GM13976 (cell line): Measurements from ENCODE around the gene RPL36.

Experiments
- DNase-seq: peaks from one replicate; pipeline ENCODE4 v3.0.0; 2012; ENCODE audit warnings: low spot score
- in situ Hi-C: fragments of 300-500 bp; cut with MboI; formaldehyde crosslinking; loops from one replicate; pipeline ENCODE4 v1.12.0; 2022; ENCODE audit warnings: low sequenced_read_pairs, mixed read lengths, inconsistent platforms; ENCODE audit not compliant: unreplicated experiment
- TF ChIP-seq, protein P1 (sequence below): IDR thresholded peaks from 2 replicates; pipeline ENCODE4 v1.5.1; 2012; ENCODE audit warnings: borderline replicate concordance, mild to moderate bottlenecking; ENCODE audit not compliant: insufficient read depth; ENCODE audit errors: extremely low read depth, missing control alignments, control extremely low read depth

RPL36 gene

DNA sequence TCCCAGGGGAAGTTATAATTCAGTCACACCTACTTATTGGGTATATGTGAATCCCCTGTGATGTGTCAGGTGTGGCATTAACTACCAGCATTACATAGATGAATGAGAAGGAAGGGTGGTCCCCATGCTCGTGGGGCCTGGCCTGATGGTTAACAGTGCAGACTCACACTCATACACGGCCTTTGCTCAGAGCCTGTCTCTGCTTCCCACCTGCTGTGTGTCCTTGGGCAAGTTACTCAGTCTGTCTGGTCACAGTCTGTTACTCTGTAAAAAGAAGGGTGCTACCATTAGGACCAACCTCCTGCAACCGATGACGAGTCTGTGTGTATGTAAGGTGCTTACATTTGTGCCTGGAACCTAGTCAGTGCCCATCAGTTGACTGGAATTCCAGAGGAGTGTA lies 43.4 kb upstream of the RPL36 start:
- in situ Hi-C loops: no loop called here

DNA sequence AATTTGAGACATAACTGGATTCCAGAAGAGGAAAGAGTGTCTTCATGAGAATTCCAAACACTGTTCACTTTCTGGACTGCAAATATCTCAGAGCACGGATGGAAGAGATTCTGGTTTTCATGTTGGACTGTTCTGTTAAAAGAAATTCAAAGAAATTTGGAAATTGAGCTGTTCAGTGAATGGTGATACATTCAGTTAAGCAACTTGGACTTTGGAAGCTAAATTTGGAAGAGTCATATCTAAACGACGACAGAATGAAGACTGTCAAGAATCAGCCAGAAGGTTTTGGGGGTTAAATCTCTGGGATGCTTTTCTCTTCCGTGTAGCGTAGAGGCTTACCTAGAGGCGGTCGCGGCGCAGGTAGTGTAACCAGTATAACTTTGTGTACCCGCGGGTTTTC lies 41.6 kb upstream of the RPL36 start:
- in situ Hi-C loops: no loop called here
- no peak for DNase-seq
- TF ChIP-seq, protein P1, sequence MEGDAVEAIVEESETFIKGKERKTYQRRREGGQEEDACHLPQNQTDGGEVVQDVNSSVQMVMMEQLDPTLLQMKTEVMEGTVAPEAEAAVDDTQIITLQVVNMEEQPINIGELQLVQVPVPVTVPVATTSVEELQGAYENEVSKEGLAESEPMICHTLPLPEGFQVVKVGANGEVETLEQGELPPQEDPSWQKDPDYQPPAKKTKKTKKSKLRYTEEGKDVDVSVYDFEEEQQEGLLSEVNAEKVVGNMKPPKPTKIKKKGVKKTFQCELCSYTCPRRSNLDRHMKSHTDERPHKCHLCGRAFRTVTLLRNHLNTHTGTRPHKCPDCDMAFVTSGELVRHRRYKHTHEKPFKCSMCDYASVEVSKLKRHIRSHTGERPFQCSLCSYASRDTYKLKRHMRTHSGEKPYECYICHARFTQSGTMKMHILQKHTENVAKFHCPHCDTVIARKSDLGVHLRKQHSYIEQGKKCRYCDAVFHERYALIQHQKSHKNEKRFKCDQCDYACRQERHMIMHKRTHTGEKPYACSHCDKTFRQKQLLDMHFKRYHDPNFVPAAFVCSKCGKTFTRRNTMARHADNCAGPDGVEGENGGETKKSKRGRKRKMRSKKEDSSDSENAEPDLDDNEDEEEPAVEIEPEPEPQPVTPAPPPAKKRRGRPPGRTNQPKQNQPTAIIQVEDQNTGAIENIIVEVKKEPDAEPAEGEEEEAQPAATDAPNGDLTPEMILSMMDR: no peak

More for the DNA sequence above, 43.4 kb upstream of the RPL36 start:
- DNase-seq: no peak
- TF ChIP-seq, protein P1: no peak

DNA sequence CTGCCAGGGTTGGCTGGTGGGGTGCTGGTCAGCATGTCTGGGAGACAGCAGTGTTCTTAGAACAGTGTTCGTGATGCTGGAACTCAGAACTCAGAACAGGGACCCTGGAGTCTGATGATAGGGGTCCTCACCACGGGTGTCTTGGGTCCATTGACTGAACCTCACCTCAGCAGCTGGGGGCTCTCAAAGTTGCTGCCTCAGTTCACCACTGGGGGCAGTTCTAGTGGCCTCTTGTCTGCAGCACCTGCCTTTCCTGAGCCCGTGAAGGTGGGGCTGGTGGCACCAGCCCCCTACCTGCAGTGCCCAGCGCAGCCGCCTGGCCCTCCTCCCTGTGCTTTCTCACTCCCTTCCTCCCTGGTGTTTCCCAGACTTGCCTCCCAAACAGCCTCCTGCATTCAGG lies 38.7 kb upstream of the RPL36 start:
- no peak for DNase-seq
- in situ Hi-C loops: no loop called here
- TF ChIP-seq, protein P1: no peak

DNA sequence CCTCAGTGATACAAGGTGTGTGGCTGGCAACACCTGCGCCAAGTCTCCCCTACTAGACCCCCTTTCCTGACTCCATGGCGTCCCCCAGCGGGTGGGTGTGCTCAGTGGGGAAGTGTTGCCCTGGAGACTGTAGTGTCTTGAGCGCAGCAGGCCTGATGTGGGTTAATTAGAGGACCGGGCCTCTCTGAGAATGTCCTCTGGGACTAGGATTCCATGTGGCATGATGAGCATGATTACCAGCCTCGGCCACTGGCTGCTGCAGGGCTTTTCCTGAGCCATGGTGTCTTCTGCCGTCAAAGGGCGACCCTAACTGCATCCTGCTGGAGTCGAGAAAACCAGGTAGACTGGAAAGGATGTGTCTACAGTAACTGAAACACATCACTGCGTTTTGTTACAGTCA lies 37.8 kb upstream of the RPL36 start:
- TF ChIP-seq, protein P1: no peak
- no peak for DNase-seq
- in situ Hi-C loops: no loop called here

DNA sequence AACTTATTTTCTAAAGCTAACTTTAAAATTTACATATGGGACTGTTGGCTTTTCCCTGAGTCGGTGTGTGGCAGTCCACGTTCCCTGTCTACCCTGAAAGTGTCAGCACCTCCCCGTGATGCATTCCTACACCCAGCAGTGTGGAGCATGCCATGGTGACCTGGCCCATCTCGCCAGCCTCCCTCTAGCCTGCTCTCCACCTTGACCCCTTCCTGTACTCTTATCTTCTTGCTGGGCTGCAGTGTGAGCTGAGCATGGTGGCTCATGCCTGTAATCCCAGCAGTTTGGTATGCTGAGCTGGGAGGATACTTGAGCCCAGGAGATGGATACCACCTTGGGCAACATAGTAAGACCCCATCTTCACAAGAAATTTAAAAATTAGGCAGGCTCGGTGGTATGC lies 35.2 kb upstream of the RPL36 start:
- TF ChIP-seq, protein P1: no peak
- DNase-seq: no peak
- in situ Hi-C loops: no loop called here

DNA sequence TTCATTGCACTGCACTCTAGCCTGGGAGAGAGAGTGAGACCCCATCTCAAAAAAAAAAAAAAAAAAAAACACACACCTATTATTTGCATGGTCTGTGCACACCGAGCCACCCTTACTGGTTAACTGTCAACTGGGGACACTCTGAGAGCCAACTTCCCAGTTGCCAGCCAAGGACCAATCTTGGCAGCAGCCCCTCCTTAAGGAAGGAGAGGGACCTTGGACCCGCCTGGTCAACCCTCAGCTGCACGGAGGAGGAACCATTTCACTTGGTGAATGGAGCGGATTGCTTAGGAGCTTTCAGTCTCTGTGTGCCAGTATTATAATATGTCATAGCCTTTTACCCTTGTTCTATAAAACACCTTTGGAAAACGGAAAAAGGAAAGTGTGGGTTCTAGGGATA lies 34.7 kb upstream of the RPL36 start:
- DNase-seq: no peak
- in situ Hi-C loops: no loop called here
- TF ChIP-seq, protein P1: no peak

DNA sequence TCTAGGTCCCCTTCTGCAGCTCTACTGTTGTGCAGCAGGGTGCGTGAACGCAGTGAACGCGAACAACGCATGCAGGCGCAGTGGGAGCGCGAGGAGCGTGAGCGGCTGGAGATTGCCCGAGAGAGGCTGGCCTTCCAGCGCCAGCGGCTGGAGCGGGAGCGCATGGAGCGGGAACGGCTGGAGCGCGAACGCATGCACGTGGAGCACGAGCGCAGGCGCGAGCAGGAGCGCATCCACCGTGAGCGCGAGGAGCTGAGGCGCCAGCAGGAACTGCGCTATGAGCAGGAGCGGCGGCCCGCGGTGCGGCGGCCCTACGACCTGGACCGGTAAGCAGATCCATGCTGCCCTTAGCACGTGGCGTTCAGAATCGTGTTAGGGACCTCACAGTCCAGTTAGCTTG lies 28.6 kb upstream of the RPL36 start:
- DNase-seq: no peak
- TF ChIP-seq, protein P1: no peak
- in situ Hi-C loops: no loop called here
